ENCODE results near the gene AUTS2.

Gene AUTS2

DNA sequence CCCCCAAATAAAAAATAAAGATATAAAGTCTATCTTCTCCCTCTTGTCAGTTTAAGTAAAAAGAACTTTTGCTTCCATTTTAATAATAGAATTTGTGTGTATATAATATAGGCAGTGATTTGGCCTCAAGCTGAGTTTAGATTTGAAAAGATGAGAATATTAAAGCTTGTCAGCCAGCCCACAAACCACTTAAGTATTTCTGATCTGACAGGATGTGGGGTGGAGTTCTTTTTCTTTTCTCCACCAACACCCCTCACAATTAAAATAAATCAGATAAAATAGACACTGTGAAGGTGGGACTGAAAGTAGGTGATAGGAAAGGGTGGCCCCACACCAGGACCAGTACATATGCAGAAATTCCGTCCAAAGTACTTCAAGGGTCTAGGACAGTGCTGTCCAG, 714.1 kb downstream of the AUTS2 start:
- Histone ChIP-seq H3K4me3 (ENCODE audit: low read depth in 1 of 2, low read length in 1 of 2) (no peak overlapping the region), H3K36me3 (no peaks in the 10 kb centered on the region), H3K27me3 (no peaks in the 10 kb centered on the region), H3K27ac (no peak overlapping the region), H3K9me3 (no peaks in the 10 kb centered on the region), H3K4me1 (ENCODE audit: control insufficient read depth in 1 of 2, insufficient read depth in 1 of 2, low read depth in 1 of 2, low read length in 1 of 2) (no peaks in the 10 kb centered on the region)
- TF ChIP-seq, protein P1, sequence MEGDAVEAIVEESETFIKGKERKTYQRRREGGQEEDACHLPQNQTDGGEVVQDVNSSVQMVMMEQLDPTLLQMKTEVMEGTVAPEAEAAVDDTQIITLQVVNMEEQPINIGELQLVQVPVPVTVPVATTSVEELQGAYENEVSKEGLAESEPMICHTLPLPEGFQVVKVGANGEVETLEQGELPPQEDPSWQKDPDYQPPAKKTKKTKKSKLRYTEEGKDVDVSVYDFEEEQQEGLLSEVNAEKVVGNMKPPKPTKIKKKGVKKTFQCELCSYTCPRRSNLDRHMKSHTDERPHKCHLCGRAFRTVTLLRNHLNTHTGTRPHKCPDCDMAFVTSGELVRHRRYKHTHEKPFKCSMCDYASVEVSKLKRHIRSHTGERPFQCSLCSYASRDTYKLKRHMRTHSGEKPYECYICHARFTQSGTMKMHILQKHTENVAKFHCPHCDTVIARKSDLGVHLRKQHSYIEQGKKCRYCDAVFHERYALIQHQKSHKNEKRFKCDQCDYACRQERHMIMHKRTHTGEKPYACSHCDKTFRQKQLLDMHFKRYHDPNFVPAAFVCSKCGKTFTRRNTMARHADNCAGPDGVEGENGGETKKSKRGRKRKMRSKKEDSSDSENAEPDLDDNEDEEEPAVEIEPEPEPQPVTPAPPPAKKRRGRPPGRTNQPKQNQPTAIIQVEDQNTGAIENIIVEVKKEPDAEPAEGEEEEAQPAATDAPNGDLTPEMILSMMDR (IDR thresholded peaks at IDR 0.05), result no peak

DNA sequence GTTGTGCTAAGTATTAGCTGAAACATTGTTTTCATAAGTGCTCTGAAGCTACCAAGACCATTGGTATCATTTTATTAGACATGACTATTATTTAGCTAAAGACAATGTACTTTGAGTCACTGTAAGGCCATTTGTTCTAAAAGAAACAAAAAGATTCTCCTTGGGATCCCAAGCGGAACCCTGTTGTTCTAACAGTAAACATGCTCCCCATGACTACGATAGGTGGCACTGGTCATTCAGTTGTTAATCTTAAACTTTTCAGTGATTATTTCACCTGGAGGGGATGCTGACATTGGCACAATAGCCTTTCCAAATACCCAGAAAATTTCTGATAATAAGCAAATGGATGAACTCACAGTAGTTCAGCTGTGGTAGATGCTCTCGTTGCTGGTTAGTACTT, 715.0 kb downstream of the AUTS2 start:
- no peak overlapping the region for H3K4me3 ChIP-seq (ENCODE audit: low read depth in 1 of 2, low read length in 1 of 2)
- H3K4me1 ChIP-seq (ENCODE audit: control insufficient read depth in 1 of 2, insufficient read depth in 1 of 2, low read depth in 1 of 2, low read length in 1 of 2), result no peaks in the 10 kb centered on the region
- H3K9me3 ChIP-seq, result no peaks in the 10 kb centered on the region
- TF ChIP-seq, protein P1 (IDR thresholded peaks at IDR 0.05), result no peak
- no peak overlapping the region for H3K27ac ChIP-seq
- H3K27me3 ChIP-seq, result no peaks in the 10 kb centered on the region
- no peaks in the 10 kb centered on the region for H3K36me3 ChIP-seq

DNA sequence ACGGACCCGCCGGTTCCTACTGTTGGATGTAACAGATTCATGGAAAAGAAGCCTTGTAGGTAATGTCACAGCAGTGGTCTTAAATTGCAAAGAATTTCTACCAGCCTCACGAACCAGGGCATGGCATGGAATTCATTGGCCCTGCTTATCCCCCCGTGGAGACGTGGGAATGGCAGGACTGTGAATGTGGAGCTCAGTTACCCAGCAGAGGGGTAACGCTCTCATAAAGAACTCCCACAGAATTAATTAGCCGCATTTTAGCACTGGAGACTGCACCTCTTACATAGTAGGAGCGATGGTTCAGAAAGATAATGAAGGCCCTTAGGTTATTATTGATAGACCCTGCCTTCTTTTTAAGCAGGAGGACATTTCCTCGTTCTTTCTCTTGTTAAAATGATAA, 715.4 kb downstream of the AUTS2 start:
- H3K27ac ChIP-seq, result no peak overlapping the region
- H3K27me3 ChIP-seq, result no peaks in the 10 kb centered on the region
- H3K36me3 ChIP-seq, result no peaks in the 10 kb centered on the region
- TF ChIP-seq, protein P1 (IDR thresholded peaks at IDR 0.05), result no peak
- no peaks in the 10 kb centered on the region for H3K9me3 ChIP-seq
- no peaks in the 10 kb centered on the region for H3K4me1 ChIP-seq (ENCODE audit: control insufficient read depth in 1 of 2, insufficient read depth in 1 of 2, low read depth in 1 of 2, low read length in 1 of 2)
- H3K4me3 ChIP-seq (ENCODE audit: low read depth in 1 of 2, low read length in 1 of 2), result no peak overlapping the region

- Histone ChIP-seq H3K27ac (no peak overlapping the region), H3K27me3 (no peaks in the 10 kb centered on the region), H3K4me3 (ENCODE audit: low read depth in 1 of 2, low read length in 1 of 2) (no peak overlapping the region), H3K9me3 (no peaks in the 10 kb centered on the region), H3K4me1 (ENCODE audit: control insufficient read depth in 1 of 2, insufficient read depth in 1 of 2, low read depth in 1 of 2, low read length in 1 of 2) (no peaks in the 10 kb centered on the region), H3K36me3 (no peaks in the 10 kb centered on the region)
- TF ChIP-seq, protein P1 (IDR thresholded peaks at IDR 0.05), result no peak
Observed at GRCh38 chr7:70314221-70314620, 715.9 kb downstream of the AUTS2 start.

- TF ChIP-seq, protein P1 (IDR thresholded peaks at IDR 0.05), result no peak
- H3K27ac ChIP-seq, result no peak overlapping the region
- no peaks in the 10 kb centered on the region for H3K27me3 ChIP-seq
Observed at GRCh38 chr7:70316745-70317144, 718.5 kb downstream of the AUTS2 start.

GRCh38 chr7:70317356-70317755, 719.1 kb downstream of the AUTS2 start:
- no peaks in the 10 kb centered on the region for H3K36me3 ChIP-seq
- no peaks in the 10 kb centered on the region for H3K4me1 ChIP-seq (ENCODE audit: control insufficient read depth in 1 of 2, insufficient read depth in 1 of 2, low read depth in 1 of 2, low read length in 1 of 2)
- no peaks in the 10 kb centered on the region for H3K27me3 ChIP-seq
- H3K9me3 ChIP-seq, result no peaks in the 10 kb centered on the region
- H3K4me3 ChIP-seq (ENCODE audit: low read depth in 1 of 2, low read length in 1 of 2), result no peak overlapping the region
- TF ChIP-seq, protein P1 (IDR thresholded peaks at IDR 0.05), result no peak
- H3K27ac ChIP-seq, result no peak overlapping the region

More at GRCh38 chr7:70316745-70317144, 718.5 kb downstream of the AUTS2 start:
- H3K9me3 ChIP-seq, result no peaks in the 10 kb centered on the region
- no peaks in the 10 kb centered on the region for H3K4me1 ChIP-seq (ENCODE audit: control insufficient read depth in 1 of 2, insufficient read depth in 1 of 2, low read depth in 1 of 2, low read length in 1 of 2)
- no peak overlapping the region for H3K4me3 ChIP-seq (ENCODE audit: low read depth in 1 of 2, low read length in 1 of 2)
- no peaks in the 10 kb centered on the region for H3K36me3 ChIP-seq

Data from neutrophil (primary cell).